D721Med (cell line): ENCODE data around the gene CPSF3.
"Not testable (repeated sequence)": the region's sequence is repeated elsewhere in the genome, so short reads cannot be mapped to it uniquely, and the experiment has no call there.

ENCODE experiments used
- DNase-seq: peaks from one replicate; pipeline ENCODE4 v3.0.0; 2011; ENCODE audit warnings: low spot score; ENCODE audit not compliant: insufficient read length
- FAIRE-seq: peaks from 2 replicates; lab custom pipeline; 2011; peaks lifted over from hg19 to GRCh38; lab: Jason Lieb, UNC
- CTCF ChIP-seq: IDR thresholded peaks from 2 replicates; pipeline ENCODE4 v1.5.1; 2012; ENCODE audit warnings: mild to moderate bottlenecking, control low read depth; ENCODE audit not compliant: insufficient read depth; ENCODE audit errors: missing control alignments

Gene CPSF3

GRCh38 chr2:9397201-9397600, 26.3 kb upstream of the CPSF3 start:
- no peak for TF ChIP-seq CTCF
- no peak for FAIRE-seq
- DNase-seq, result no peak

- not testable (repeated sequence) for DNase-seq, FAIRE-seq
Measured at GRCh38 chr2:9398251-9398650, 25.2 kb upstream of the CPSF3 start.

GRCh38 chr2:9398881-9399780, 24.3 kb upstream of the CPSF3 start:
- no peak for FAIRE-seq
- DNase-seq, result no peak
- no peak for TF ChIP-seq CTCF

- DNase-seq (no peak), FAIRE-seq (no peak)
- TF ChIP-seq CTCF, result no peak
Measured at GRCh38 chr2:9400268-9401058, 23.0 kb upstream of the CPSF3 start.

GRCh38 chr2:9401059-9401547, 22.4 kb upstream of the CPSF3 start:
- DNase-seq (no peak), FAIRE-seq (no peak)
- no peak for TF ChIP-seq CTCF

- DNase-seq (no peak), FAIRE-seq (no peak)
- no peak for TF ChIP-seq CTCF
Measured at GRCh38 chr2:9401646-9402371, 21.6 kb upstream of the CPSF3 start.

GRCh38 chr2:9403924-9404323, 19.5 kb upstream of the CPSF3 start:
- DNase-seq, result no peak
- no peak for TF ChIP-seq CTCF
- no peak for FAIRE-seq
